ENCODE data around the gene PAXX.

Gene PAXX, protein sequence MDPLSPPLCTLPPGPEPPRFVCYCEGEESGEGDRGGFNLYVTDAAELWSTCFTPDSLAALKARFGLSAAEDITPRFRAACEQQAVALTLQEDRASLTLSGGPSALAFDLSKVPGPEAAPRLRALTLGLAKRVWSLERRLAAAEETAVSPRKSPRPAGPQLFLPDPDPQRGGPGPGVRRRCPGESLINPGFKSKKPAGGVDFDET

DNA sequence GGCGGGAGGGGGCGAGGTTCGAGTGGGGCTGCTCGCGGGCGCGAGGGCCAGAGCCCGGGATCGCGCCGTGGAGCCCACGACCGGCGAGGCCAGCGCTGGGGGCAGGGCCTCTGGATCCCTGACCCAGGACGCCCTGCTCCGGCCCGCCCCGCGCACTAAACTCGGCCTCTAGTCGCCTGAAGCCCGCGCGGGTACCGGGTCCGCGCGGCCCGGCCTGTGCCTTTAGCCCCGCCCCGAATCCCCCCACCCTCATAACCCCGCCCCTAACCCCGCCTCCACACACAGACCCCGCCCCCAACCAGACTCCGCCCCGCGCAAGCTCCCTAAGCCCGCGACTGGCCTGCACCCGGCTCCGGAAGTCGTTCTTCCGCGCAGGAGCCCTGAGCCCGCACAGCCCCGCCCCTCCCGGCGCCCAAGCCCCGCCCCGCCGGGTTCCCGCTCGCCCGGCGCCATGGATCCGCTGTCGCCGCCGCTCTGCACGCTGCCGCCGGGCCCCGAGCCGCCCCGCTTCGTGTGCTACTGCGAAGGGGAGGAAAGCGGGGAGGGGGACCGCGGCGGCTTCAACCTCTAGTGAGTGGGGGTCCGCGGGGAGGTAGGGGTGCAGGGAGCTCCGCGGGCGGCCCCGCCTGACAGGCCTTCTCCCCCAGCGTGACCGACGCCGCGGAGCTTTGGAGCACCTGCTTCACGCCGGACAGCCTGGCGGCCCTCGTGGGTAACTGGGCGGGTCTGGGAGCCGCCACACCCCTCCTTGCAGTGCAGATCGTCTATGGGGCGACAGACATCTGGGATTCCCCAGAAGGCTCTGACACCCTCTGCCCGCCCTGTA, at the start of gene PAXX:
Gene PAXX (plus strand): TSS at position 430 of the 826 bp plus-strand sequence. CDS start 22 bp downstream, at position 452.
- DNase-seq, result peak; percentile 96

DNA sequence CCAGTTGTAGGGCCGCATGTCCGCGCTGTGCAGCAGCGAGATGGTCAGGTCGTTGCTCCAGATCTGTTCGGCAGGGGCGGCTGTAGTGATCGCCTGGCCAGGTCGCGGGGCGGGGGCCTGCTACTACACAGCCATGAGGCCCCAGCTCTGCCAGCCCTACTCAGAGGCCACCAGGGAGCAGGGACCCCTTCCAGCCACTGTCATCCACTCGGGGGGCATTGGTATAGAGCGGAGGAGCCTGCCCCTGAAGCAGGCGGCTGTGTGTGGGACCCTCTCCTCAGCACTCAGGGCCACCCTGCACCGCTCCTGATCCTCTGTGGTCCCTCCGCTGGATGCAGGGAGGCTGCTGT, 49.4 kb upstream of the PAXX start:
- no peak for DNase-seq

DNA sequence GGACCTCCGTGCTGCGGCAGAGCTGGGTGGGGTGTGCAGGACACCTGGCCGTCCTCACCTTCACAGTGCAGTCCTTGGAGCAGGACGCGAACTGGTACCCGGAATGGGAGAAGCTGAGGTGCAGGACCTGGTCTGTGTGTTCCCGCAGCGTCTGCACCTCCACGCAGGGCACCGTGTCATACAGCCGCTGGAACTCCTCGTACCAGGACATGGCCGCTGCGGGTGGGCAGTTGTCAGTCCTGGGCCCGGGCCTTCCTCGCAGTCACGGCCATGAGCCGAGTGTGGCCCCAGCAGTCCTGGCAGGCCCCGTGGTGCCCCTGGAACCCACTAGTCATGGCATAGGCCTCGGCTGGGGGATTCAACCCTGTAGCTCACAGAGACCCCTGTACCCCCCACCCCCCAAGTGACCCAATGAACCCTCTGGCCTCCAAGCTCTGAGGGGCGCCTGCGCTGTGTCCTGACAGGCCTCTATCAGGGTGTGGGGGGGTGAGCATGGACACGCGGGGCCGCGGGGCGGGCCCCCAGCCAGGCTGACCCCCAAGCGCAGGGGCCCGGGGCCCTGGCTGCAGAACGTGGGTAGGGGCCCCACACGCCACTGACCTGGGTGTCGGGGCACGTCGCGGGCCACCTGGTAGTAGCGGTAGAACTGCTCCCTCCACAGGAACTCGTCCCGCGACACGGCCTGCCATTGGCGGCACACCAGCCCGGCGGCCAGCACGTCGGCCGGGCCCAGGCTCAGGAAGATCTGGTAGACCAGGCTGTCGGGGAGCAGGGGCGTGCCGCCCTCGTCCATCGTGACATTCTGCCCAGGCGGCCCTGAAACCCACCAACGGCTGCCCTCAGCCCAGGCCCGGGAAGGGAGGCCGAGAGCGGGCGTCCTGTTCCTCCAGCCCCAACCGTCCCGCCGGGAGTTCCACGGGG, 48.7 kb upstream of the PAXX start:
- peak; percentile 59 for DNase-seq

DNA sequence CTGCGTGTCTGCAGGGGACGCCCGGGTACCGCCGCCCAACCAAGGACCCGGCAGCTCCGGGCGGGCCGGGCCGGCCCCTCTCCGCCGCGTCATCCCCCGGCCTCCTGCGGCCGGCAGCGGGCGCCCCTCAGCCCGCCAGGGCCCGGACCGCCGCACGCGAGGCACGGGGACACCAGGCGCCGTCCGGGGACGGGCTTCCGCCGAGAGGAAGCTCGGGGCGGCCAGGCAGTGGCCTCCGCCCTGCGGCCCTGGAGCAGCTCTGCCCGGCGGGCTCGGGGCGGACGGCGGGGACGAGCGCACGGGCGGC, 48.1 kb upstream of the PAXX start:
- no peak for DNase-seq

DNA sequence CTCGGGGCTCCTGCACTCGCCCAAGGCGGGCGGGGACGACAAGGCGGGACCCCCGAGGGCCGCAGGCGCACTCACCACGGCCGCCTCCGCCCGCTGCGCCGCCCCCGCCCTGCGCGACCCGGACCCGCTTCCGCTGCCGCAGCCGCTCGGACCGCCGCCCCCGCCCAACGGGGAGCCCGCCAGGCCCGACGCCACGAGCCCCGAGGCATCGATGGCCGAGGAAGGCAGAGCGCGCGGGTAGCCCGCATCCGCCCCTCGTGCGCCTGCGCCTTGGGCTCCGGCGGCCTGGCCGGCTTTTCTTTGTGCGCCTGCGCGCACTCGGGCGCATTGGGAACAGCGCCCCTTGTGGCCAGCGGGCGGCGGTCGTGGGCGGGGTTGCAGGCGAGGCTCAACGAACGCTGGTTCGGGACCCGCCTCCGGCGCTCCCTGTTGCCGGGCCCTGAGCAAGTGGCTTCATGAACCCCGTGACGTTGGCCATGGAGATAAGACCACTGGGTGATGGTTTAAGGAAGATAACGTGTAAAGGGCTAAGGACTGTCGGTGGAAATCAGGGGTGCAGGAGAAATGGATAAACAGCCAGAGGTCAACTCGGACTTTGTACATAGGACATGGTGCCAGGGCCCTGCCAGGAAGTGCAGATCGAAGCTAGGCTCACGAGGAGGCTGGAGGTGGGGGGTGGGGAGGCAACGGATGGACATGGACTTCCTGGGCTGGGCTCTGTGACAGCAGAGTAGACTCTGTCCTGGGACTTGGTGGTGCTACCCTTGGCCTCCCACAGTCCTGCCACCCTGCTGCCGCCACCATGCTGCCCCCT, 47.5 kb upstream of the PAXX start, which contains the start of the genes C8G and FBXW5:
Gene C8G (plus strand): TSS at position 725 of the 814 bp plus-strand sequence. CDS start 78 bp downstream, at position 803.
Gene FBXW5 (minus strand): TSS at position 220 of the 814 bp plus-strand sequence. CDS start 655 bp downstream, outside the sequence.
- peak; percentile 96 for DNase-seq

DNA sequence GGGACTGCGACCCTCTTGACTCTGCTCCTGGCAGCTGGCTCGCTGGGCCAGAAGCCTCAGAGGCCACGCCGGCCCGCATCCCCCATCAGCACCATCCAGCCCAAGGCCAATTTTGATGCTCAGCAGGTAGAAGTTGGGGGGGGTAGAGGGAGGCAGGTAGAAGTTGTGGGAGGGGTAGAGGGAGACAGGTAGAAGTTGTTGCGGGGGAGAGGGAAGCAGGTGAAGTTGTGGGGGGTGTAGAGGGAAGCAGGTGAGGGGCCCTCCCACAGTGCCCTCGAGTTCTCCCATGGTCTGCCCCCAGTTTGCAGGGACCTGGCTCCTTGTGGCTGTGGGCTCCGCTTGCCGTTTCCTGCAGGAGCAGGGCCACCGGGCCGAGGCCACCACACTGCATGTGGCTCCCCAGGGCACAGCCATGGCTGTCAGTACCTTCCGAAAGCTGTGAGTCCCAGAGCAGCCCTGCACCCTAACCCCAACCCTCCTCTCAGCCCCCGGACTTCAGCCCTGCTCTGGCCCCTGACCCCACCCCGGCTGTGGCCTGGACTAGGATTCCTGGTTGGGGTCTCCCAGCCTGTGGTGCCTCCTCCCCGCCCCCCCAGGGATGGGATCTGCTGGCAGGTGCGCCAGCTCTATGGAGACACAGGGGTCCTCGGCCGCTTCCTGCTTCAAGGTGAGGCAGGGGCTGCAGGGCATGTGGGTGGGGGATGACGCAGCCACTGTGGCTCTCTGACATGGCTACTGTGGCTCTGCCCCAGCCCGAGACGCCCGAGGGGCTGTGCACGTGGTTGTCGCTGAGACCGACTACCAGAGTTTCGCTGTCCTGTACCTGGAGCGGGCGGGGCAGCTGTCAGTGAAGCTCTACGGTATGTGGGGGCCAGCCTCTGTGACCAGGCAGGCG, 46.6 kb upstream of the PAXX start:
- no peak for DNase-seq

DNA sequence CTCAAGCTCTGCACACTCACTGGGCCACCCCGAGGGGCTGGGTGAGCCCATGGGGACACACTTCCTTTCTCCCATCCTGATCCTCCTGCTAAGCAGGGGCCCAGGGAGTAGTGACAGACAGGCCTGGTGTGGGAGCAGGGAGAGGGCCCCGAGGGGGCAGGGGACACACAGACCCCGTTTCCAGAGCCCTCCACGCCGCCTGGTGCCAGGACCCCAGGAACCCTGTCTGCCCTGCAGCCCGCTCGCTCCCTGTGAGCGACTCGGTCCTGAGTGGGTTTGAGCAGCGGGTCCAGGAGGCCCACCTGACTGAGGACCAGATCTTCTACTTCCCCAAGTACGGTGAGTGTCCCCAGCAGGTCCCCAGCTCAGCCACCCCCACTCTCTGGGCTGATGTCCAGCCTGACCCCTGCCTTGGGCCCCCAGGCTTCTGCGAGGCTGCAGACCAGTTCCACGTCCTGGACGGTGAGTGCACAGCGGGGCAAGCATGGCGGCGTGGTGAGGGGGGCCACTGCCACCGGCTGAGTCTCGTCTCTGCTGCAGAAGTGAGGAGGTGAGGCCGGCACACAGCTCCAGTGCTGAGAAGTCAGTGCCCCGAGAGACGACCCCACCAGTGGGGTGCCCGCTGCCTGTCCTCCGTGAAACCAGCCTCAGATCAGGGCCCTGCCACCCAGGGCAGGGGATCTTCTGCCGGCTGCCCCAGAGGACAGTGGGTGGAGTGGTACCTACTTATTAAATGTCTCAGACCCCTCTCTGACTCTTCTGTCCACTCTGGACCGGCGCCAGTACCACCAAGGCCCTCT, 45.8 kb upstream of the PAXX start:
- no peak for DNase-seq

DNA sequence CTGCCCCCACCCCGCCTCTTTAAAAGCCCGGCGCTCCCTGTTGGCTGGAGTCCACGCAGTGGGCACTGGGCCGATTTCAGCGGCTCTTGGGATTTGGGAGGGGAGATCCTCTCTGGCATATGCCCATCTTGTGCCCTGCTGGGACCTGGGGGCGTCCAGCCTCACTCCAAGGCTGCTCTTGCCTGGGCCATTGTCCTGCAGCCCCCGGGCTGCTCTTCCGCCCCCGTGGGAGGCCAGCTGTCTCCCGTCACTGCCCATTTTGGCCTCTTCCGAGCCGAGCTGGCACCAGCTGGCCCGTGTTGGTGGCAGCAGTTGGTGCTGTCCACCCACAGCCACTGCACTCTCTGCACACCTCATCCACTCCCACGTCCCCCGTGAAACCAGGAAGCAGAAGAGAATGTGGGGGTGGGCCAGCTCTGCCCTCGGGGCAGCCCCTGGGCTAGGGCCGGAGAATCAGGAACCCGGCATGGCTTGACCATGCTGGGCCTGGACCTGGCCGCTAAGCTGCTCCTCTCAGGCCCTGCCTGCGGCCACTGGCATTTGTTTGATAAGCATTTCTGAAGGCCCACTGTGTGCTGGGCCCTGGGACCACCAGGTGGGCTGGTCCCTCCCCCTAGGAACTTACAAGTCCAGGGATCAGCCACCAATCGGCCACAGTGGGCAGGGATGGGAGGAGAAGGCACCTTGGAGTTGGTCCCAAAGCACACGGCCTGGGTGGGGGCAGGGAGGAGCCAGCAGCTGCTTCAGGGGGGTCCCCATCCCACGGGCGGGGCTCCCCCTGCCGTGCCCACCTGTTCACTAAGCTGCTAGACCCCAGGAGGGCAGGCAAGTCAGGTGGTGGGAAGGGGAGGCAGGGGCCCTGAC, 45.0 kb upstream of the PAXX start:
- DNase-seq, result no peak

DNA sequence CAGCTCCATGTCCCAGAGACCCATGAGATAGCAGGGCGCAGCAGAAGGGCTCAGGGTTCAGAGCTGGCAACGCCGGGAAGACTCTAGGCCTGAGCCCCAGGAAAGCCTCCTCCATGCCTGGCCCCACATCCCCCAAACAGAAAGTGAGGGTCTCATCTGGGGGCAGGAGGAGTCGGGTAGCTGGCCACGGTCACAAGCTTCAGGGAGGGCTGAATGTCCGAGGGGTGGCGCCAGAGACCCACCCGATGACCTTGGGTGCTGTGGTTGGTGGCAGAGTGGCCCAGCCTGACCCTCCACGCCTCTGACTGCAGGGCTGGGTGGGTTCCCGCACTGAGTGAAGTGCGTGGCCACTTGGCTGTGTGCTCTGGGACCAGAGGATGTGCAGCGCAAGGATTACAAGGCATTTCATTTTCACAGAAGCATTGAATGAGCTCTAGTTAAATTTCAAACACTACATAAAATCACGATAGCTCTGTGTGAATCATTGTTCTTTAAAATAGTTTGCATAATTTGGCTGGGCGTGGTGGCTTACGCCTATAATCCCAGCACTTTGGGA, 44.2 kb upstream of the PAXX start:
- no peak for DNase-seq

DNA sequence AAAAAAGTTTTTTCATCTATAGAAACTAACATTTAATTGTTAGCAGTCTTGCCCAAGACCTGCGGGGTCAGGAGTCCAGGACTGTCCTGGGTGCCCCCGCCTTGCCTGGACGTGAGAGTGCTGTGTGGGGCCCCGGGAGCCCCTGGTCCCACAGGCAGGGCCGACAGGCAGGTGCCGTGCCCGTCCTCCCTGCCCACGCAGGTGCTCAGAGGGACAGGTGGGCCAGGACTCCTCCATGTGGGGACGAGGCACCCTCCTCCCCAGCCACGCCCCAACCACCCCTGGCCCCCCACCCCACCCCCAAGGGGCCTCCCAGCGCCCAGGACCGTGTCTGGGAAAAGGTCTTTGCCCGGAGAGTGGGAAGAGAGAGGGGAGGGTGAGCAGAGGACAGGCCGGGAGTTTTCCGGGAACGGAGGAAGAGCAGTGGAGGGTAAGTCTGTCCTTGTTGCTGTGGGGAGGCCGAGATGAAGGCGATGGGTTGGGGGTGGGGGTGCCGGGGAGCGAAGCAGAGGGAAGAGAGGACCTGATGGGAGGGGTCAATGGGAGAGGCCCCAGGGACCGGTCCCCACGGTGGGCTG, 42.9 kb upstream of the PAXX start:
- DNase-seq, result no peak

DNA sequence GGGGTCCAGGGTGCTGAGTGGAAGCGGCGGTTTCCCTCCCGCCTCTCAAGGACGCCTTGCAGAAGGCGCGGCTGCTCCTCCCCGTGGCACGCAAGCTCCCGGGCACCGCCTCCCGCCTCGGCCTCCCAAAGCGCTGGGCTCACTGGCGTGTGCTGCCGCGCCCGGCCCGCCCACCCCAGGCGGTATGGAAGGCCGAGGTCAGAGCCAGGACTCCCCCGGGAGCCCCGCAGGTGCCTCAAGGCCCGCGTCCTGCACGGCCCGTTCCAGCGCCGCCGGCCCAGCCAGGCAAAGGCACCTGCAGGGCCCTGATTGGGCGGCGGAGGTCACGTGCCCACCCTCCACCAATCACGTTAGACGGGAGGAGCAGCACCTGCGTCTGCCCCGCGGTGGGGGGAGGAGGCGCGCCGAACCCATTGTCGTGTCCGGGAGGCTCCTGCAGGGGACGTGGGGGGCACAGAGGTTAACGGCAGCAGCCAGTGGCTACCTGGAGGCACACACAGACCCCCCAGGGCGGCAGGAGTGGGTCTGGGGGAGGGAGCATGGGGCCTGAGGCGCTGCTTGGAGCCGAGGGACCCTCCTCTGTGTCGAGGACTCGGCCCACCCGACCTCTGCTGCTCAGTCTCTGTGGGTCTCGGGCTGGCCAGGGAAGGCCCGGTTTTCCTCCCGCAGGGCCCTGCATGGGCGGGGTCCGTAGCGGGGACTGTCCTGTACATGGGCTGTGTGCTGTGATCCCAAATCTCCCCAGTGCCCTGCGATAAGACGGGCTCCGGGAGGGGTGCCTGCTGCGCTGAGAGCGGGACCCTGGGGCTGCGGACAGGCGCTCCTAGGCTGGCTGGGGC, 42.2 kb upstream of the PAXX start:
- DNase-seq, result peak; percentile 98

DNA sequence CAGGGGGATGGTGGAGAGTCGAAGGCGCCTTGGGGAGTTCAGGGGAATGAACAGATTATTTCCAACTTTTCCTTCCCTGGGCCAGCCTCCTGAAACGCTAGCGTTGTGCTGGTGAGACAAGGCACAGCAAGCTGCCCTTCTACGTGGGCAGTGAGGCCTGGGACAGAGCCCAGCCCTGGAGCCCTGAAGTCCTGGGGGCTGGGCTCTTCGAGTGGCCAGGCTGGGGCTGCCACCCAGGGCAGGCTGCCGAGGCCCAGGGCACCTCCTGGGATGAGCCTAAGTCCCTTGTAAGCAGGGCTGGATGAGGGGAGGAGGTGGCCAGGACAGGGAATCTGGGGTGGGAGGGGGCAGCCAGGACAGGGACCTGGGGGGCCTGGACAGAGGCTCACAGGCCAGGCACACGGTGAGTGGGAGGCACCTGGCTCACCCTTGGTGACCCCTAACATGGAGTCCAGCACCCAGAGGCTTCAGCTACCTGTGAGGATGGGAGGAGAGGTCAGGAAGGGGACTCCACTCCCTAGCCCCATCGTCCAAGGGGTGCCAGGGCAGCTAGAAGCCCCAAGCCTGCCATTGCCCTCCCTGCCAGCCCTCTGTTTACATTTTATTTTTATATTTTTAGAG, 41.5 kb upstream of the PAXX start:
- DNase-seq, result no peak

DNA sequence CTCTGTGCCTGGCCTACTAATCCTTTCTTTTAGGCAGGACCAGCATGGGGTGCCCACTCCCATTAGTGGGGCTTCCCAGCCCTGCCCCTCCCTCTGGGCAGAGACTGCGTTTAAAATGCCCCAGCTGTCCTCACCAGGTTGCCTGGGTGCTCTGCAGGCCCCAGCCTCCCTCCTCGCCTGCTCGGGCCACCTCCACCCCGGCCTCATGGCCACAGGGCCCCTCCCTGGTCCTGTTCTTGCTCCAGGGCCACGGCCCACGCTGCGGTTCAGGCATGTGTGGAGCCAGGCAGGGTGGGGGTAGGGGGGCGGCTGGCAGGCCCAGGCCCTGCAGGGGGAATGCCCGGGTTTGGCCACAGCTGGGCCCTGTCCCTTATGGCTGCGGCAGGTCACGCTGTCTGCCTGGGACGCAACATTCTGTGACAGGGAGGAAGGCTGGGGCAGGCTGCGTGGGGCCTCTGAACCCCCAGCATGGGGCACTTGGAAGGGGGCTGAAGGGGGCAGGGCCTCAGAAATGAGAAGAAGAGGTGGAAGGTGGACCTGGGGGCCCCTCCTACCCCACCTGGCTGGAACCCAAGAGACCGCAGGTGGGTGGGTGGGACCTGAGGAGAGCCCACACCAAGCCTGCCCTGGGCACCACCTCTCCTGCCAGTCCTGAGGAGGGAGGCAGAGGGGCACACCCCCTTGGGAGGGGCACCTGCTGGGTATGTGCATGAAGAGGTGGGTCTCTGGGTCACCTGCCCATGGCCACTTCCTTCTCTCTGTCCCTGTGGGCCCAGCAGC, 40.5 kb upstream of the PAXX start, which contains the start of gene LCN12:
Gene LCN12 (plus strand): TSS at position 733 of the 780 bp plus-strand sequence. CDS start 55 bp downstream, outside the sequence.
- no peak for DNase-seq

DNA sequence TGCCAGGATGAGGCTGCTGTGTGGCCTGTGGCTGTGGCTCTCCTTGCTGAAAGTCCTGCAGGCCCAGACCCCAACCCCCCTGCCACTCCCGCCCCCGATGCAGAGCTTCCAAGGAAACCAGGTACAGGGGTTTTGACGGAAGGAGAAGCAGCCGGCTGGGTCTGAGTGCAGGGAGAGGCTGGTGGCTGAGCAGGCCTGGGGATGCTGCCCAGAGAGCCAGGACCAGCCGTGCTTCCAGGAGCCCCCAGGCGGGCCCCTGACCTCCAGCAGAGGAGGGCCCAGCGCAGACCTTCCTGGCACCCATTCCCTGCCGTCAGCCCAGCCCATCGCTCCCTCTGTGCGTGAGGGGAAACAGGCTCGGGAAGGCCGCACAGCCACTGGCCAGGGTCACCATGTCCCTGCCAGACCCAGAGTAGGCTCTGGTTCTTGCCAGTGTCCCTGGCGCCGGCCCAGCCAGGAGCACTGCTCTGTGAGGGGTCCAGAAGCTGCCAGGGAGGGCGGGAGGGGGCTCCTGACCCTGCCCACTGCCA, 39.8 kb upstream of the PAXX start:
- no peak for DNase-seq

DNA sequence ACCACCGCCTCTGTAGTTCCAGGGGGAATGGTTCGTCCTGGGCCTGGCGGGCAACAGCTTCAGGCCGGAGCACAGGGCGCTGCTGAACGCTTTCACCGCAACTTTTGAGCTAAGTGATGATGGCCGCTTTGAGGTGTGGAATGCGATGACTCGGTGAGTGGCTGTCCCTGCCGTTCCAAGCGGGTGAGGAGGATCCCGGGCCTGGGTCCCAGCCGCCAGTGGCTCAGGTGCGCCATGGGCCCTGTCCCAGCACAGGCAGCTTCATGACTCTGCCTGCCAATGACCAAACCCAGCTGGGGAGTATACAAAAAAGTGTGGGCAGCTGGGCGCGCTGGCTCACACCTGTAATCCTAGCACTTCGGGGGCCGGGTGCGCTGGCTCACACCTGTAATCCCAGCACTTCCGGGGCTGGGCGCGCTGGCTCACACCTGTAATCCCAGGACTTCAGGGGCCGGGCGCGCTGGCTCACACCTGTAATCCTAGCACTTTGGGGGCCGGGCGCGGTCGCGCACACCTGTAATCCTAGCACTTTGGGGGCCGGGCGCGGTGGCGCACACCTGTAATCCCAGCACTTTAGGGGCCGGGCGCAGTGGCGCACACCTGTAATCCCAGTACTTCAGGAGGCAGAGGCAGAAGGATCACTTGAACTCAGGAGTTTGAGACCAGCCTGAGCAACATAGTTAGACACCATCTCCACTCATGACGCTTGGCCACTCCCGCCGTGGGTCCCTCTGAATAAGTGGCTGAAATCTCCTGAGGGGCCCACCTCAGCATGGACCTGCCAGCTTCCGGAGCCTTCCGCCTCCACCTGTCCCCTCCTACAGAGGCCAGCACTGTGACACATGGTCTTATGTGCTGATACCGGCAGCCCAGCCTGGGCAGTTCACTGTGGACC, 39.1 kb upstream of the PAXX start:
- DNase-seq, result no peak

Measured in activated CD4-positive, alpha-beta T cell treated with anti-CD3 and anti-CD28 coated beads for 48 hours (primary cell).